NAMALWA (cell line): Measurements from ENCODE around the gene ACOXL.

Source experiments
- DNase-seq: peaks from one replicate; pipeline ENCODE4 v3.0.0-alpha.2; 2015; ENCODE audit warnings: low spot score

ACOXL gene

GRCh38 chr2:110978756-110979470 is 246.5 kb downstream of the ACOXL start:
- DNase-seq, result no peak

GRCh38 chr2:110979471-110980338 is 247.3 kb downstream of the ACOXL start:
- DNase-seq, result no peak

GRCh38 chr2:110980339-110981062 is 248.1 kb downstream of the ACOXL start:
- DNase-seq, result no peak

GRCh38 chr2:110983133-110983532 is 250.8 kb downstream of the ACOXL start:
- DNase-seq, result no peak

- no peak for DNase-seq
These were observed 252.5 kb downstream of the ACOXL start for GRCh38 chr2:110984694-110985490.

GRCh38 chr2:110990440-110990839 is 258.1 kb downstream of the ACOXL start:
- no peak for DNase-seq

- DNase-seq, result no peak
These were observed 259.5 kb downstream of the ACOXL start for GRCh38 chr2:110991911-110992310.

GRCh38 chr2:110992886-110993285 is 260.5 kb downstream of the ACOXL start:
- no peak for DNase-seq

- peak; percentile 13 for DNase-seq
These were observed 261.3 kb downstream of the ACOXL start for GRCh38 chr2:110993557-110994231.

GRCh38 chr2:110994250-110994961 is 262.0 kb downstream of the ACOXL start:
- no peak for DNase-seq

- no peak for DNase-seq
These were observed 263.5 kb downstream of the ACOXL start for GRCh38 chr2:110995911-110996310.

- no peak for DNase-seq
These were observed 265.1 kb downstream of the ACOXL start for GRCh38 chr2:110997331-110998045.

- no peak for DNase-seq
These were observed 265.9 kb downstream of the ACOXL start for GRCh38 chr2:110998311-110998710.

- DNase-seq, result no peak
These were observed 267.3 kb downstream of the ACOXL start for GRCh38 chr2:110999626-111000025.

GRCh38 chr2:111005307-111005706 is 272.9 kb downstream of the ACOXL start:
- no peak for DNase-seq

GRCh38 chr2:111005821-111006220 is 273.4 kb downstream of the ACOXL start:
- no peak for DNase-seq

GRCh38 chr2:111007757-111008688 is 275.6 kb downstream of the ACOXL start:
- no peak for DNase-seq

- DNase-seq, result no peak
These were observed 278.8 kb downstream of the ACOXL start for GRCh38 chr2:111011218-111011617.
